Breast epithelium (tissue), 3 donors: ENCODE data around the gene TM9SF2.

ENCODE experiments used
- POLR2A ChIP-seq: fragments of 450-650 bp; IDR thresholded peaks from one replicate; pipeline ENCODE4 v1.6.1; 2016; ENCODE audit warnings: antibody characterized with exemption, mild to moderate bottlenecking, moderate library complexity
- POLR2AphosphoS5 ChIP-seq, 3 donors: sonication (generic); formaldehyde crosslinking; IDR thresholded peaks; one replicate each; pipeline ENCODE4 v1.6.1; 2017; ENCODE audit warnings: antibody characterized with exemption in 3 of 3
- TF ChIP-seq, protein P1 (sequence below), 3 donors: fragments of 450-650 bp; IDR thresholded peaks; one replicate each; pipeline ENCODE4 v1.5.1; 2016 to 2017; ENCODE audit warnings: antibody characterized with exemption in 3 of 3, mild to moderate bottlenecking in 3 of 3, moderate library complexity in 3 of 3

DNA sequence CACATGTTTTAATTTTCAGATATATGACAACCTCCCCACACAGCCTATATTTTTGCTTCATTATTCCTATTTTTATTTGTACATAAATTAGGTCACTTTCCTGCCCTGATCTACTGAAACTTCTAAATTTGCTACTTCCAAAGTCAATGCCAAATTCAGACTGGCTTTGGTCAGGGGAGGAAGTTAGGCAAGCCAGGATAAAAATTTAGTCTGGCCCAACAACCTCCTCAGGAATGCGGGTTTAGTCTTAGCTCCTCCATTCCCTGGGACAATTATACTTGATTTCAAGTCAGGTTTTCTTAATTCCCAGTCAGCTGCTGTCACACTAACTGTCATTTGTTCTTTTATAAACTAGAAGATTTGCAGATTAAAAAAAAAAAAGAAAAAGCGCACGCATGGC lies 84.3 kb downstream of the TM9SF2 start:
- TF ChIP-seq, protein P1, sequence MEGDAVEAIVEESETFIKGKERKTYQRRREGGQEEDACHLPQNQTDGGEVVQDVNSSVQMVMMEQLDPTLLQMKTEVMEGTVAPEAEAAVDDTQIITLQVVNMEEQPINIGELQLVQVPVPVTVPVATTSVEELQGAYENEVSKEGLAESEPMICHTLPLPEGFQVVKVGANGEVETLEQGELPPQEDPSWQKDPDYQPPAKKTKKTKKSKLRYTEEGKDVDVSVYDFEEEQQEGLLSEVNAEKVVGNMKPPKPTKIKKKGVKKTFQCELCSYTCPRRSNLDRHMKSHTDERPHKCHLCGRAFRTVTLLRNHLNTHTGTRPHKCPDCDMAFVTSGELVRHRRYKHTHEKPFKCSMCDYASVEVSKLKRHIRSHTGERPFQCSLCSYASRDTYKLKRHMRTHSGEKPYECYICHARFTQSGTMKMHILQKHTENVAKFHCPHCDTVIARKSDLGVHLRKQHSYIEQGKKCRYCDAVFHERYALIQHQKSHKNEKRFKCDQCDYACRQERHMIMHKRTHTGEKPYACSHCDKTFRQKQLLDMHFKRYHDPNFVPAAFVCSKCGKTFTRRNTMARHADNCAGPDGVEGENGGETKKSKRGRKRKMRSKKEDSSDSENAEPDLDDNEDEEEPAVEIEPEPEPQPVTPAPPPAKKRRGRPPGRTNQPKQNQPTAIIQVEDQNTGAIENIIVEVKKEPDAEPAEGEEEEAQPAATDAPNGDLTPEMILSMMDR (IDR thresholded peaks at IDR 0.05), result no peak
- TF ChIP-seq POLR2AphosphoS5 (IDR thresholded peaks at IDR 0.05) (no peak), POLR2A (no peak)
